ENCODE data around the gene OBSCN.
"Not testable (repeated sequence)": the region's sequence is repeated elsewhere in the genome, so short reads cannot be mapped to it uniquely, and the experiment has no call there.

Gene OBSCN

DNA sequence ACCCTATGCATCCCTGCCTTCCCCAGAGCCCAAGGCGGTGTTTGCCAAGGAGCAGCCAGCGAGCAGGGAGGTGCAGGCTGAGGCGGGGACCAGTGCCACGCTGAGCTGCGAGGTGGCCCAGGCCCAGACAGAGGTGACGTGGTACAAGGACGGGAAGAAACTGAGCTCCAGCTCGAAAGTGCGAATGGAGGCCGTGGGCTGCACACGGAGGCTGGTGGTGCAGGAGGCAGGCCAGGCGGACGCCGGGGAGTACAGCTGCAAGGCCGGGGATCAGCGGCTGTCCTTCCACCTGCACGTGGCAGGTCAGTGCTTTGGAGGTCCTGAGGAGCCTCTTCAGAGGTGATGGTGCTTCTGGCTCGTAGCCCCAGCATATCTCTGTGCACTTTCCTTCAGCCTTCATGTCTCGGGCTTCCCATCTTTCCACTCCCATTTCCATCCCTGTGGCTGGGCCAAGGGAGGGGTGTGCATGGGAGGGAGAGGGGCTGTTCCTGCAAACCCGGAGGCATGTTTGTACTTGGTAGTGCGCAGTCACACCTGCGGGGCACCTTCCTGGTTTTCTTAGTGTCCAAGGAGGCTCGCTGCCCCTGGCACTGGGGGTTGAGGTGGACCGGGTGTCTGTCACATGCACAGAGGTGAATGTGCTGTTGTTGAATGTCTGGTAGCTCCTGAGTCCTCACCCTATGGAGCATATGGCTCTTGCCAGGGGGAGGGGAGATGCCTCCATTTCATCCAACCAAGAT, 56.4 kb downstream of the OBSCN start:
- no peak for DNase-seq

DNA sequence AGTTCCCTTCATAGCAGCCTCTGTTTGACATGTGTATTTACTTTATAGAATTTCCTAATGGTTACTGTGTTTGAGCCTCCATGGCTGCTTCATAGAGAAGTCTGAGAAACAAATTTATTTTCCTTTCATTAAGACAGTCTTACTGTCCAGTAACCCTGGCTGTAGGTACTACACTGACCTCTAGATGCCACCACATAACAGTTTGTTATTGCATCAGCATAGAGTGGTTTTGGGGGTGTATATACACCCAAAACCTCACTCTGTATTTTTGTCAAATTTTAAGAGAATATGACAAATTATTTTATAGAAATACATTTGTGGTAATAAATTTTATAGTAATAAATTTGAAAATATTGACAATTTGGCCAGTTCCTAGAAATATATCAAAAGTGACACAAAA, 57.3 kb downstream of the OBSCN start:
- DNase-seq: no peak

DNA sequence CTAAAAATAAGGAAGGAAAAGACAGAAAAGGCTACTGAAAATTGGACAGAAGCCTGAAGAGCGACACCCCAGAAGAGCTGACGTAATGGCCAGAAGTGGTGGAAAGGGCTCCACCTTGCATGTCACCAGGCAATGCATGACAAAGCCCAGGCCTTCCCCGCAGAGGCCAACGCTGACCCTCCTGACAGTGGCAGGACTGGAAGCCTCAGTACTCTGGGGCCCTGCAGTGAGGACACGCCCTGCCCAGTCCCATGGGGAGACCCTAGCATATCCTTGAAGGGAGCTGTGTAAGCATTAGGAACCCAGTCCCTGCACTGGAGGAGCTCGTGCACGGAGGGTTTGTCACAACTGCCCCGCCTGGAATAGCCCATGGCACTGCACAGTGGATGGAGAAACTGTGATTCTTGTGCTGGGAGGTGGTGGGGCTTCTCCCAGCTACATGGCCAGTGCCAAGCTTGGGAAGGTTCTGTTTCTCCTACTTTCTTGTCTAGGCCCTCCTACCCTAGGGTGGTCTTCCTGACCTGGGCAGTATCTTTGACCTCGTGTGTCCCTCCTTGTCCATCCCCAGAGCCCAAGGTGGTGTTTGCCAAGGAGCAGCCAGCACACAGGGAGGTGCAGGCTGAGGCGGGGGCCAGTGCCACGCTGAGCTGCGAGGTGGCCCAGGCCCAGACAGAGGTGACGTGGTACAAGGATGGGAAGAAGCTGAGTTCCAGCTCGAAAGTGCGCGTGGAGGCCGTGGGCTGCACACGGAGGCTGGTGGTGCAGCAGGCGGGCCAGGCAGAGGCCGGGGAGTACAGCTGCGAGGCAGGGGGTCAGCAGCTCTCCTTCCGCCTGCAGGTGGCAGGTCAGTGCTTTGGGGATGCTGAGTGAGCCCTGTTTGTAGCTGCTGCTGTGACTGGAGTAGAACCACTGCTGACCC, 60.4 kb downstream of the OBSCN start:
- DNase-seq: no peak

DNA sequence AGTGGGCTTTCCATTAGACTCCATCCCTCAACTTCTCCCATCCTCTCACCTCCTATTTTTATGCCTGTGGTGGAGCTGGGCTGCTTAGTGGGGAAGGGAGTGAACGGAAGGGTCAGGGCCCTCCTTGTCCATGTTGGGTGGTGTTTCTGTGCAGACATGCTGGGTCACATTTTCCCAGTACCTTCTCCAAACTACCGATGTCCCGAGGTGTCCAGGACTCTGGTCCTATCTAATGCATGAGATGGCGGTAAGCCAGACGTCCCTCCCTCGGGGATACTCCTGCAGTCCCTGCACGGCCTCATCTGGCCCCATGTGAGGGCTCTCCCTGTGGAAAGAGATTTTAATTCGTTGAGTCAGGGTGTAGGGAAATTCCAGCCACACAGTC, 61.0 kb downstream of the OBSCN start:
- no peak for DNase-seq

DNA sequence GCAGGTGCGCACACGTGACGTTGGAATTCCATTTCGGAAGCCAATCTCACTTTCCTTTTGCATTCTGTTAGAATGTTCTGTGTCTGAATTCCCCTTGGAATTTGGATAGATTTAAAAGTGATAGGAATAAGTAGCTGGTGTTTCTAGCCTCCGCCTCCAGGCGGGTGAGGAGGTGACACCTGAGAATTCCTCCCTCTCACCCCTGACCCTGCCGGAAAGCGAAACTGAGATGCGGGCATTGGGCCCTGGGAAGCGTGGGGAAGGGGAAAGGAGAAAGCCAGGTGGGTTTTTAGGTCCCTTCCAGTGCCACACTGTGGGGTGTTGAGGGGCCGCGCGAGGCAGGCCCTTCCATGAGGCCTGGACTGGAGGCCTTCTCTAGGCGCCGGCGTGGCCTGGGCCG, 61.6 kb downstream of the OBSCN start:
- not testable (repeated sequence) for DNase-seq

DNA sequence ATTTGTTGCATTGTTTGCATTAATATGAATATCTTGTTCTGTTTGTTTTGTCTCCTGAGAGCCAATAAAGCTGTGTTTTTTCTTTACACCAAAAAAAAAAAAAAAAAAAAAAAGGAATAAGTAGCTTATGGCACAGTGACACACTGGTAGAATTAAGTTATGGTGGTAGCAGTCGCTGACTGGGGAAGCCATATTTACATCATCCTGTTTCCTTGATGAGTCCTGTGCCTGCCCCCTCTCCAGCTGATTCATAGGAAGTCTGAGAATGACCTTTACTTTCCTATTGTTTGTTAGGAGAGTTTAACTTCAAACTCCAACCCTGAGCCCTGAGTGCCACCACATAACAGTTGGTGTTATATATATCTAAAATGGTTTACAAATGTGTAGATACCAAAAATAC, 62.2 kb downstream of the OBSCN start:
- no peak for DNase-seq

DNA sequence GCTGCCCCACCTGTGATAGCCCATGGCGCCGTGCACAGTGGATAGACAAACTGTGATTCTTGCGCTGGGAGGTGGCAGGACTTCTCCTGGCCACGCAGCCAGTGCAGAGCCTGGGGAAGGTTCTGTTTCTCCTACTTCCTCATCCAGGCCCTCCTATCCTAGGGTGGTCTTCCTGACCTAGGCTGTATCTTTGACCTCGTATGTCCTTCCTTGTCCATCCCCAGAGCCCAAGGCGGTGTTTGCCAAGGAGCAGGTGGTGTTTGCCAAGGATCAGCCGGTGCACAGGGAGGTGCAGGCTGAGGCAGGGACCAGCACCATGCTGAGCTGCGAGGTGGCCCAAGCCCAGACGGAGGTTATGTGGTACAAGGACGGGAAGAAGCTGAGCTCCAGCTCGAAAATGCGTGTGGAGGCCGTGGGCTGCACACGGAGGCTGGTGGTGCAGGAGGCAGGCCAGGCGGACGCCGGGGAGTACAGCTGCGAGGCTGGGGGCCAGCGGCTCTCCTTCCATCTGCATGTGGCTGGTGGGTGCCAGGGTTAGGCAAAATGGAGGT, 63.9 kb downstream of the OBSCN start:
- no peak for DNase-seq

DNA sequence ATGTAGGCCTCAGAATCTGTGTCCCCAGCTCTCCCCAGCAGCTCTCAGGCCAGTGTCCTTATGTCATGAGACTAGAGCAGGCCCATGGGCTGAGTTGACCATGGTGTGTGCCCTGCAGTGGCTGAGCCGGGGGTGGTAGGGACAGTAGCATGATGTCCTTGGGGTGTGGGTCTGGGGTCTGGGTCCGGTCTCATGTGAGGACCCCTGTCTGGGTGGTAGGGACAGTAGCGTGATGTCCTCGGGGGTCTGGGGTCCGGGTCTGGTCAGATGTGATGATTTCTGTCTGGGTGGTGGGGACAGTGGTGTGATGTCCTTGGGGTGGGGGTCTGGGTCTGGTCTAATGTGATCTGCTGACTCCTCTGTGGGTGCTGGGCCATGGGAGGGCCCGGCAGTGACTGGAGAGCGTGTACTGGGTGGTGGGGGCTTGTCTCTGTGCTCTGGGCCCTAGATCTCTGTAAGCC, 64.5 kb downstream of the OBSCN start:
- DNase-seq: no peak

DNA sequence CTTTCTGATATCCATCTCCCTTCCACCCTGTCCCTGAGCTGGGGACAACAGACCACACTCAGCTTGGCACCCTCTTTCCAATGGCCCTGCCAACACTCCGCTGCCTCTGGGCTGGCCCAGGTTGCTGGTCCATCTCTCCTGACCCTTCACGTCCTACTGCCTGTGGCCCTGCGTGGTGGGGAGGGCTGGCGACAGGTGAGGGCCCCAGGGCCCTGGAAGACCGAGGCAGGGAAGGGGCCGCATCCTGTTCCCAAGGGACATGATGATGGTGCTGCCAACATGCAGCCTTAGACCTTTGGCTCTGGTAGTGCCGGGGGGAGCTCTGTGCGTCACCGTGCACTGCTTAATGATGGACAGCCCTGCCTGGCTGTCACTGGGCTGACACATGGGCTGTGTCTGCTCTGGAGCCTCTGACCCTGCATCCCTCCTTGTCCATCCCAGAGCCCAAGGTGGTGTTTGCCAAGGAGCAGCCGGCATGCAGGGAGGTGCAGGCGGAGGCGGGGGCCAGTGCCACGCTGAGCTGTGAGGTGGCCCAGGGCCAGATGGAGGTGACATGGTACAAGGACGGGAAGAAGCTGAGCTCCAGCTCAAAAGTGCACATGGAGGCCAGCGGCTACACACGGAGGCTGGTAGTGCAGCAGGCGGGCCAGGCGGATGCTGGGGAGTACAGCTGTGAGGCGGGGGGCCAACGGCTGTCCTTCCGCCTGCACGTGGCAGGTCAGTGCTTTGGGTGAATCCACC, 65.2 kb downstream of the OBSCN start:
- DNase-seq: no peak

DNA sequence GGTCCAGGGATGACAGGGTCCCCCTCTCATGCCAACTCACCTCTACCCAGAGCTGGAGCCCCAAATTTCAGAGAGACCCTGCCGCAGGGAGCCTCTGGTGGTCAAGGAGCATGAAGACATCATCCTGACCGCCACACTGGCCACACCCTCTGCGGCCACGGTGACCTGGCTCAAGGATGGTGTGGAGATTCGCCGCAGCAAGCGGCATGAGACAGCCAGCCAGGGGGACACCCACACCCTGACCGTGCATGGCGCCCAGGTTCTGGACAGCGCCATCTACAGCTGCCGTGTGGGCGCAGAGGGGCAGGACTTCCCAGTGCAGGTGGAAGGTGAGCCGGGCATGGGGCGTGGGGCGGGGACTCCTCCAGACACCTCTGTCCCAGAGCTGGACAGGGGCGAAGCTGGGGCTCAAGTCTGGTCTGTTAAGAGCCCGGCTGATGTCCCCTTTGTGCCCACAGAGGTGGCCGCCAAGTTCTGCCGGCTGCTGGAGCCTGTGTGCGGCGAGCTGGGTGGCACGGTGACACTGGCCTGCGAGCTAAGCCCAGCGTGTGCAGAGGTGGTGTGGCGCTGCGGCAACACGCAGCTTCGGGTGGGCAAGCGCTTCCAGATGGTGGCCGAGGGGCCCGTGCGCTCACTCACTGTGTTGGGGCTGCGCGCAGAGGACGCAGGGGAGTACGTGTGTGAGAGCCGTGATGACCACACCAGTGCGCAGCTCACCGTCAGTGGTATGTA, 66.0 kb downstream of the OBSCN start:
- no peak for DNase-seq

DNA sequence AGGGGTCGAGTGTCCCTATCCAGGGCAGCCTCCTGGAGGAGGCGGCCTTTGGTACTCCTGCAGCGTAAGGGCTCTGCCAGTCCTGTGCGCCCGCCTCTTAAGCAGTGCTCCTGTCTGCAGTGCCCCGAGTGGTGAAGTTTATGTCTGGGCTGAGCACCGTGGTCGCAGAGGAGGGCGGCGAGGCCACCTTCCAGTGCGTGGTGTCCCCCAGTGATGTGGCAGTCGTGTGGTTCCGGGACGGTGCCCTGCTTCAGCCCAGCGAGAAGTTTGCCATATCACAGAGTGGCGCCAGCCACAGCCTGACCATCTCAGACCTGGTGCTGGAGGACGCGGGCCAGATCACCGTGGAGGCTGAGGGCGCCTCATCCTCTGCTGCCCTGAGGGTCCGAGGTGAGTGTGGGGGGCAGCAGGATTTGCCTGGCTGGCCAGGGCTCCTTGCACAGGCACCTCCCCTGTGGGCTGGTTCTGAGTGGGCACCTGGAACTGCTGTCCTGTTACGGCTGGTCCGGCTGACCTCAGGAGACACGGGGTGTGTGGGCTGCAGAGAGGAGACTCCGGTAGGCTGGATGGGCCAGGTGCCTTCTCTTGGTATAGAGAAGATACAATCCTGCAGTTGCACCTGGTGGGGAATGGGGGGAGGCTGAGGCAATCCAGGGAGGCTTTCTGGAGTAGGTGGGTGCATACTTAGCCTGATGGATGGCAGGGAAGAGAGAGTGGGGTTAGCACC, 66.8 kb downstream of the OBSCN start:
- no peak for DNase-seq

DNA sequence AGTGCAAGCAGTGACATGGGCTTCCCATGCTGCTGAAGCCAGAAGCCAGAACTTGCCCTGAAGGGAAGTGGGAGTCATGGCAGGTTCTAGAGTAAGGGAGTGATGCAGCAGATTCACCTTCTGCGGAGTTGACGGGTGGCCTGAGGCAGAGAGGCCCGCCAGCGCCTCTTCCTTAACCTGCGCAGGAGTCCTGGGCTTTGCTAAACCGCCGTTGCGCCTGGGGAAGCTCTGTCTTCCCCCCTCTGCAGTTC, 67.3 kb downstream of the OBSCN start:
- no peak for DNase-seq

DNA sequence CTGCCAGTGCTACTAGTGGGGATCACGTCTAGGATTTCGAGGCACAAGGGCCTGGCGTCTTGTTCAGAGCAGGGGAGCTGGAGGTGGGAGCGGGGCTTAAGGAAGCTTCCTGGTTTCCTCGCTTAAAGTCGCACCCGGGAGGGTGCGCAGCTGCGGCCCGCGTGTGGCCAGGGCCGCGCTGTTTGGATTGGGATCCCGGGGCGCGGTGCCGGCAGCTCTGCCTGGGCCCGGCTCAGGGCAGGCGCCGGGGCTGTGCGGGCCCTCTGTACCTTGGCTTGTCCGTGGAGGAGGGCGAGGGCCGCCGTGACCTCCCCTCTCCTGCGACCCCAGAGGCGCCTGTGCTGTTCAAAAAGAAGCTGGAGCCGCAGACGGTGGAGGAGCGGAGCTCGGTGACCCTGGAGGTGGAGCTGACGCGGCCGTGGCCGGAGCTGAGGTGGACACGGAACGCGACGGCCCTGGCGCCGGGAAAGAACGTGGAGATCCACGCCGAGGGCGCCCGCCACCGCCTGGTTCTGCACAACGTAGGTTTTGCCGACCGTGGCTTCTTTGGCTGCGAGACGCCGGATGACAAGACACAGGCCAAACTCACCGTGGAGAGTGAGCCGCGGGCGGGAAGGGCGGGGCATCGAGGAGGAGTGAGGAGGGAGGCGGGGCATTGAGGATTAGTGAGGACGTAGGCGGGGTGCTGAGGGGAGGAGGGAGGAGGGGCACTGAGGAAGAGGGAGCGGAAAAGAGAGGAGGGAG, 67.8 kb downstream of the OBSCN start:
- peak; percentile 45 for DNase-seq

DNA sequence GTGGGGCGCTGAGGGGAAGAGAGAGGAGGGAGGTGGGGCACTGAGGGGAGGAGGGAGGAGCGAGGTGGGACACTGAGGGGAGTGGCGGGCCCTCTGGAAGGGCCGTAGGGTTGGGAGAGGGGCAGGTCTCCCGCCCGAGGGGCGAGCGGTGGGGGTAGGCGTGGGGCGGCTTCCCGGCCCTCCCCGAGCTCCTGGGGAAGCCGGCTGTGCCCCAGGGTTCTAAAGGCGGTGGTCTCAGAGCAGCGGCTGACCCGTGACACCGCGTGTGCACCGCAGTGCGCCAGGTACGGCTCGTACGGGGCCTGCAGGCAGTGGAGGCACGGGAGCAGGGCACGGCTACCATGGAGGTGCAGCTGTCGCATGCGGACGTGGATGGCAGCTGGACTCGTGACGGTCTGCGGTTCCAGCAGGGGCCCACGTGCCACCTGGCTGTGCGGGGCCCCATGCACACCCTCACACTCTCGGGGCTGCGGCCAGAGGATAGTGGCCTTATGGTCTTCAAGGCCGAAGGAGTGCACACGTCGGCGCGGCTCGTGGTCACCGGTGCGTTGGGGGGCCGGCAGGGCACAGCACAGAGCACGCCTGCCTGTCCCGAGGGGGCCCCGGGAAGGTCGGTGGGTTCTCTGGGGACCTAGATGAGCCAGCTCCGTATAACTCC, 68.5 kb downstream of the OBSCN start:
- peak; percentile 13 for DNase-seq

DNA sequence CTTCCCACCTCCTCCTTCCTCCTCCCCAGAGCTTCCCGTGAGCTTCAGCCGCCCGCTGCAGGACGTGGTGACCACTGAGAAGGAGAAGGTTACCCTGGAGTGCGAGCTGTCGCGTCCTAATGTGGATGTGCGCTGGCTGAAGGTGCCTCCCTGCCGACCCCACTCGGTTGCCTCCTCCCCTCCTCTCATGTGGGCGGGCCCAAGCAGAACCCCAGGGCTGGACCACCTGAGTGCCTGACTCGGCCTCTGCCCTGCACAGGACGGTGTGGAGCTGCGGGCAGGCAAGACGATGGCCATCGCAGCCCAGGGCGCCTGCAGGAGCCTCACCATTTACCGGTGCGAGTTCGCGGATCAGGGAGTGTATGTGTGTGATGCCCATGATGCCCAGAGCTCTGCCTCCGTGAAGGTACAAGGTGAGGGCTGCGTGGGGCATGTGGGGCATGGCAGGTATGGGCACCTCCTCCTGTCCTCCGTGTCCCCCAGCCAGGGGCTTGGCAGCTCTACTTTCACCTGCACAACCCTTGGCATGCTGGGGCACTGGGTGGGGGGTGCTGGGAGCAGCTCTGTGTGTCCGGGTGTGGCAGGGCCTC, 69.2 kb downstream of the OBSCN start:
- DNase-seq: no peak

DNA sequence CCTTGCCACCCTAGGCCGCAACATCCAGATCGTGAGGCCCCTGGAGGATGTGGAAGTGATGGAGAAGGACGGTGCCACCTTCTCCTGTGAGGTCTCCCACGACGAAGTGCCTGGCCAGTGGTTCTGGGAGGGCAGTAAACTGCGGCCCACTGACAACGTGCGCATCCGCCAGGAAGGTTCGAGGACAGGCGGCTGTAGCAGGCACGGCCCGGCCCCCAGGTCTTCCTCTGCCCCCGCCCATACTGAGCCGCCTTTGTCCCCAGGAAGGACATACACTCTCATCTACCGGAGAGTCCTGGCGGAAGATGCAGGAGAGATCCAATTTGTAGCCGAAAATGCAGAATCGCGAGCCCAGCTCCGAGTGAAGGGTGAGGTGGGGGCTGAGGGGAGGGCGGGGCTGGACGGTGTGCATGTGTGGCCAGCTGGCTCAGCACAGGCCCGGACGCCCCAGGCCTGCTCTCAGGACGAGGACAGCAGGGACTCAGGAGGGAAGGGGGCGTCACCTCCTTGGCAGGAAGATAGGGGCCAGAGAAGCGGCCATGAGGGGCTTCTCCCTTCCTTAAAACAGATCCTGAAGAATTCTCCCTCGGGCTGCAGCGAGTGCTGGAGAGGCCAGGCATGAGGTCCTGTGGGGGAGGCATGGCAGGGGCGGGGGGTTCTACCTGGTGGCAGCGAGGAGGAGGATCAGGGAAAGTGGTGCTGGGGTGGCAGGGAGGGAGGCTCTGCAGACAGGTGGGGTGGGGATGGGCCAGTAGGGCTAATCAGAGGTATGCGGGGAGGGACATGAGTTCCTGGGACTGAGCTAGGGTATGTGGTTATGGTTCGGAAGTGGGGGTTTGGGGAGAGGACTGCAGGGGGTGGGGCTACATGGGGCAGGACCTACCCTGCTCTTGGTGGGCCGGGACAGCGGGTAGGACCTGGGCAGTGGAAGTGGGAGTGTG, 69.9 kb downstream of the OBSCN start:
- DNase-seq: no peak

DNA sequence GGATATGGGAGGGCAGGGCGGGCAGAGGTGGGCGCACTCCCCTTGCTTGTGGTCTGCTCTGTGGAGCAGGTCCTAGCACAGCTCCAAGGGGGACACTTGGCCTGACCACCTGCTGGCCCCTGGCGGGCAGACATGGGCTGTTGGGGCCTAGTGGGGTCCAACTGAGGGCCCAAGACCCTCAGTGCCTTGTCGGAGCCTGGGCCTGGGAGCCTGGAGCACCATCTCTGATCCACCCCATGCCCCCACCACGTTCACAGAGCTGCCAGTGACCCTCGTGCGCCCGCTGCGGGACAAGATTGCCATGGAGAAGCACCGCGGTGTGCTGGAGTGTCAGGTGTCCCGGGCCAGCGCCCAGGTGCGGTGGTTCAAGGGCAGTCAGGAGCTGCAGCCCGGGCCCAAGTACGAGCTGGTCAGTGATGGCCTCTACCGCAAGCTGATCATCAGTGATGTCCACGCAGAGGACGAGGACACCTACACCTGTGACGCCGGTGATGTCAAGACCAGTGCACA, 70.6 kb downstream of the OBSCN start:
- DNase-seq: no peak

DNA sequence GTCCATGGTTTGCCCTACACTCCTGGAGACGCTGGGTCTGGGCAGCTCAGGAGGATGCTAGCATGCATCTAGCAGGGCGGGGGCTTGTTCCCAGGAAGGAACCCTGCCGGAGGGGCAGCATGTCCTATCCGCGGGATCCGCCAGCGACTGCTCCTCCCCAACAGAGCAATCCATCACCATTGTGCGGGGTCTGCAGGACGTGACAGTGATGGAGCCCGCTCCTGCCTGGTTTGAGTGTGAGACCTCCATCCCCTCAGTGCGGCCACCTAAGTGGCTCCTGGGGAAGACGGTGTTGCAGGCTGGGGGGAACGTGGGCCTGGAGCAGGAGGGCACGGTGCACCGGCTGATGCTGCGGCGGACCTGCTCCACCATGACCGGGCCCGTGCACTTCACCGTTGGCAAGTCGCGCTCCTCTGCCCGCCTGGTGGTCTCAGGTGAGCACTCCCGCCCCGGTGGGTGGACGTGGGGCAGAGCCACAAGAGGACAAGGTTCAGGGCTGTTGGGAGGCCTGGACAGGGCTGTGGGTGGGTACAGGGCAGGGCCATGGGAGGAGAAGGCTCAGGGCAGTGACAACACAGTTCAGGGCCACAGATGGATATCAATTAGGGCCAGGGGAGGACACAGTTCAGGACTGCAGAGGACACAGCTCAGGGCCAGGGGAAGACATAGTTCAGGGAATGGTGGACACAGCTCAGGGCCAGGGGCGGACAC, 71.3 kb downstream of the OBSCN start:
- DNase-seq: no peak
